Lung (tissue), 12 donors: ENCODE results near the gene COL4A5. TPM values are rescaled to one million over a fixed set of nuclear protein-coding genes. Genes with fewer than 3 reads are reported as not detected.
A peak's percentile ranks its signal among the peaks of the same experiment; 100 is the strongest.

Experiments
- ATAC-seq: fragments of 200-7000 bp; cut with Tn5 transposase; one replicate; pipeline ENCODE4 v1.9.1; 2020; ENCODE audit warnings: moderate number of reproducible peaks; ENCODE audit not compliant: insufficient read depth, low FRiP score
- DNase-seq, 3 donors: peaks; one replicate each; pipeline ENCODE4 v3.0.0-alpha.2; 2013 to 2017
- H3K27ac ChIP-seq, 2 donors: one replicate each; pipeline ENCODE4 v1.5.1; 2013; ENCODE audit warnings: mild to moderate bottlenecking in 2 of 2, moderate library complexity in 2 of 2, control low read depth in 1 of 2, inconsistent platforms in 1 of 2, low read depth in 1 of 2, low read length in 1 of 2
- H3K27me3 ChIP-seq, 3 donors: one replicate each; pipeline ENCODE4 v1.5.1; 2013; ENCODE audit warnings: low read length in 2 of 3; ENCODE audit not compliant: control insufficient read depth in 3 of 3, insufficient read depth in 3 of 3
- H3K36me3 ChIP-seq, 4 donors: one replicate each; pipeline ENCODE4 v1.5.1; 2013; ENCODE audit warnings: low read length in 4 of 4, mild to moderate bottlenecking in 1 of 4, moderate library complexity in 1 of 4; ENCODE audit not compliant: control insufficient read depth in 4 of 4, insufficient read depth in 4 of 4
- H3K4me1 ChIP-seq, 5 donors: one replicate each; pipeline ENCODE4 v1.5.1; 2013; ENCODE audit warnings: low read length in 5 of 5, mild to moderate bottlenecking in 2 of 5, moderate library complexity in 1 of 5; ENCODE audit not compliant: control insufficient read depth in 5 of 5, insufficient read depth in 5 of 5
- H3K4me3 ChIP-seq: one replicate; pipeline ENCODE4 v1.5.1; 2013; ENCODE audit warnings: mild to moderate bottlenecking, control low read depth, moderate library complexity
- H3K9ac ChIP-seq, 2 donors: one replicate each; pipeline ENCODE4 v1.5.1; 2013; ENCODE audit warnings: low read length in 2 of 2, control low read depth in 1 of 2; ENCODE audit not compliant: insufficient read depth in 1 of 2
- H3K9me3 ChIP-seq, 4 donors: one replicate each; pipeline ENCODE4 v1.5.1; 2013; ENCODE audit warnings: low read length in 3 of 4, mild to moderate bottlenecking in 1 of 4, moderate library complexity in 1 of 4; ENCODE audit not compliant: control insufficient read depth in 4 of 4, insufficient read depth in 3 of 4
- CTCF ChIP-seq: IDR thresholded peaks from 2 replicates; pipeline ENCODE4 v1.5.1; 2012; ENCODE audit warnings: mild to moderate bottlenecking; ENCODE audit errors: control extremely low read depth, extremely low read depth
- WGBS, 2 donors: extraction: QIAGEN DNeasy Blood & Tissue Kit; methylation state at CpG; one replicate each; pipeline ENCODE4 v1.1.7; 2013; 5-methylcytosine and 5-hydroxymethylcytosine counted together
- polyA plus RNA-seq, 2 donors: library from polyadenylated mRNA; stranded (reverse); fragments of 200-250 nt; gene quantifications; one replicate each; pipeline ENCODE4 v1.2.1, GENCODE V29; 2013
- total RNA-seq, 2 donors: library from RNA; depleted of rRNA in 1 of 2; stranded (reverse); fragments of >200 nt in 1 of 2; gene quantifications; one replicate each; pipeline ENCODE4 v1.2.1, GENCODE V29; 2014 to 2021
- donor health status: control.
- donor health status: control.
- donor health status: Bipolar disorder and iron deficiency.
- donor health status: healthy.
- donor health status: DM: yes; HTN: yes; CAD: no.

COL4A5 gene
- total and polyA plus RNA-seq, 4 donors: 4.3 to 253 (median 16.4) TPM

- H3K9me3 ChIP-seq: no peaks in the 10 kb centered on the region
- 32 to 70% methylated on average over 2 of the region's 2 CpGs for WGBS, 2 donors
- ATAC-seq: no peak
- no peak for TF ChIP-seq CTCF
- no peak overlapping the region for H3K27ac ChIP-seq
- H3K4me1 ChIP-seq: no peaks in the 10 kb centered on the region
- no peak overlapping the region for H3K4me3 ChIP-seq
- H3K9ac ChIP-seq: no peak overlapping the region
- no peaks in the 10 kb centered on the region for H3K36me3 ChIP-seq
- peak in 2 of 3 donors; percentile 53 to 59 for DNase-seq
- peaks cover 0 to 35% (median 10%) of the 10 kb centered on the region in 3 donors for H3K27me3 ChIP-seq
Observed at GRCh38 chrX:108442901-108443464, 3.3 kb downstream of the COL4A5 start.

- Histone ChIP-seq H3K9ac (no peak overlapping the region), H3K4me1 (no peaks in the 10 kb centered on the region), H3K27me3 (peaks cover 0 to 21% (median 0%) of the 10 kb centered on the region in 3 donors), H3K9me3 (no peaks in the 10 kb centered on the region), H3K27ac (no peak overlapping the region), H3K36me3 (no peaks in the 10 kb centered on the region), H3K4me3 (no peak overlapping the region)
- DNase-seq (no peak), ATAC-seq (no peak)
- 64 to 73% methylated on average over 2 of the region's 2 CpGs for whole genome bisulfite sequencing, 2 donors
- TF ChIP-seq CTCF: no peak
Observed at GRCh38 chrX:108447303-108447702, 7.7 kb downstream of the COL4A5 start.

GRCh38 chrX:108453841-108454240, 14.2 kb downstream of the COL4A5 start:
- Histone ChIP-seq H3K4me1 (no peaks in the 10 kb centered on the region), H3K27ac (no peak overlapping the region), H3K9ac (no peak overlapping the region), H3K4me3 (no peak overlapping the region), H3K27me3 (peaks cover 0 to 5% (median 4%) of the 10 kb centered on the region in 3 donors), H3K9me3 (no peaks in the 10 kb centered on the region), H3K36me3 (no peaks in the 10 kb centered on the region)
- no peak for TF ChIP-seq CTCF
- DNase-seq (no peak), ATAC-seq (no peak)
- WGBS, 2 donors: 66 to 79% methylated on average over 3 of the region's 3 CpGs

- DNase-seq: peak in 1 of 3 donors; percentile 5
- Histone ChIP-seq H3K4me1 (no peaks in the 10 kb centered on the region), H3K36me3 (no peaks in the 10 kb centered on the region), H3K27me3 (peaks cover 0 to 13% (median 4%) of the 10 kb centered on the region in 3 donors), H3K9ac (no peak overlapping the region), H3K27ac (no peak overlapping the region), H3K4me3 (no peak overlapping the region), H3K9me3 (no peaks in the 10 kb centered on the region)
- TF ChIP-seq CTCF: no peak
- 47 to 72% methylated on average over 4 of the region's 4 CpGs for WGBS, 2 donors
- no peak for ATAC-seq
Observed at GRCh38 chrX:108456971-108457477, 17.4 kb downstream of the COL4A5 start.
